RWPE1 (cell line): Measurements from ENCODE around the gene SNX18.

Source experiments
- CTCF ChIA-PET: fragments of 350-600 bp; sonication (Branson Sonifier 250); formaldehyde crosslinking; extraction: SDS; loops from one replicate; lab custom pipeline; 2021; lab: Yijun Ruan, JAX
- POLR2A ChIA-PET: fragments of 400-600 bp; formaldehyde crosslinking; extraction: SDS; loops from one replicate; lab custom pipeline; 2020; ENCODE audit warnings: antibody characterized with exemption; ENCODE audit not compliant: low non-redundant PET; lab: Yijun Ruan, JAX
- DNase-seq: peaks from one replicate; pipeline ENCODE4 v3.0.0; 2012; ENCODE audit warnings: low spot score
- H3K27ac ChIP-seq: fragments of 450-650 bp; 2 replicates; pipeline ENCODE4 v1.5.1; 2017
- CTCF ChIP-seq: fragments of 450-650 bp; conservative IDR thresholded peaks from 2 replicates; pipeline ENCODE4 v1.5.1; 2017; ENCODE audit warnings: low read depth, mild to moderate bottlenecking

Gene SNX18

GRCh38 chr5:54553659-54554207 lies 36.2 kb downstream of the SNX18 start:
- ChIA-PET CTCF (interaction anchor here (0.6 to 0.8 kb wide), 2 partner anchors 13 to 35 kb away, joined by 3 read pairs; no protein-coding TSS in a partner anchor), POLR2A (no interaction called here)
- TF ChIP-seq CTCF, result no peak
- no peak overlapping the region for H3K27ac ChIP-seq
- DNase-seq, result no peak

GRCh38 chr5:54556141-54556540 lies 38.6 kb downstream of the SNX18 start:
- ChIA-PET CTCF (no interaction called here), POLR2A (no interaction called here)
- TF ChIP-seq CTCF, result no peak
- no peak for DNase-seq
- H3K27ac ChIP-seq, result no peak overlapping the region

GRCh38 chr5:54558362-54558761 lies 40.8 kb downstream of the SNX18 start:
- no peak for DNase-seq
- CTCF ChIA-PET, result no interaction called here
- TF ChIP-seq CTCF, result no peak
- POLR2A ChIA-PET, result no interaction called here
- H3K27ac ChIP-seq, result no peak overlapping the region

GRCh38 chr5:54561651-54562050 lies 44.1 kb downstream of the SNX18 start:
- POLR2A ChIA-PET, result interaction anchor here (0.6 kb wide), 1 partner anchor 22 kb away, joined by 3 read pairs; no protein-coding TSS in a partner anchor

GRCh38 chr5:54563083-54563761 lies 45.7 kb downstream of the SNX18 start:
- CTCF ChIA-PET, result no interaction called here
- POLR2A ChIA-PET, result no interaction called here

More at GRCh38 chr5:54561651-54562050, 44.1 kb downstream of the SNX18 start:
- H3K27ac ChIP-seq, result no peak overlapping the region
- TF ChIP-seq CTCF, result no peak
- CTCF ChIA-PET, result no interaction called here
- no peak for DNase-seq

GRCh38 chr5:54567996-54568395 lies 50.4 kb downstream of the SNX18 start:
- H3K27ac ChIP-seq, result no peak overlapping the region
- CTCF ChIA-PET, result interaction anchor here (0.7 kb wide), 1 partner anchor 620 kb away, joined by 5 read pairs; no protein-coding TSS in a partner anchor
- no peak for DNase-seq
- no peak for TF ChIP-seq CTCF
- POLR2A ChIA-PET, result no interaction called here

More at GRCh38 chr5:54563083-54563761, 45.7 kb downstream of the SNX18 start:
- no peak for DNase-seq
- TF ChIP-seq CTCF, result no peak
- H3K27ac ChIP-seq, result no peak overlapping the region
